Activated T-helper 1 cell treated with anti-CD3 and anti-CD28 coated beads, Interleukin-12 subunit alpha, Interleukin-12 subunit beta, Interleukin-2, Interleukin-4 antibody, amounts not matched to agents 30 ng/mL and 10 ng/mL and 1 ng/mL, durations not matched to agents 14 hours and 24 hours and 36 hours (primary cell): ENCODE results near the gene MRM3. TPM values are rescaled to one million over a fixed set of nuclear protein-coding genes. Genes with fewer than 3 reads are reported as not detected.
"Not testable (repeated sequence)": the region's sequence is repeated elsewhere in the genome, so short reads cannot be mapped to it uniquely, and the experiment has no call there.

ENCODE experiments used
- DNase-seq: peaks from one replicate; pipeline ENCODE4 v3.0.0; 2021; ENCODE audit warnings: low spot score
- H3K27ac Mint-ChIP-seq: one replicate; pipeline ENCODE4 v1.8.0; 2021; ENCODE audit warnings: mild to moderate bottlenecking, mixed read lengths
- H3K27me3 Mint-ChIP-seq: one replicate; pipeline ENCODE4 v1.8.0; 2022; ENCODE audit warnings: mild to moderate bottlenecking, moderate library complexity, mixed read lengths; ENCODE audit not compliant: insufficient read depth
- H3K36me3 Mint-ChIP-seq: one replicate; pipeline ENCODE4 v1.8.0; 2021; ENCODE audit warnings: low read depth, mixed read lengths
- H3K4me1 Mint-ChIP-seq: one replicate; pipeline ENCODE4 v1.8.0; 2021; ENCODE audit warnings: low read depth, mixed read lengths
- H3K4me3 Mint-ChIP-seq: one replicate; pipeline ENCODE4 v1.8.0; 2021; ENCODE audit warnings: mild to moderate bottlenecking, moderate library complexity, mixed read lengths
- H3K9me3 Mint-ChIP-seq: one replicate; pipeline ENCODE4 v1.8.0; 2021; ENCODE audit warnings: mixed read lengths
- intact Hi-C: fragments of 100-400 bp; cut with micrococcal nuclease; formaldehyde crosslinking; loops from one replicate; pipeline ENCODE4 v1.15.1; 2024
- total RNA-seq: library from RNA; stranded (reverse); gene quantifications from 2 replicates; pipeline ENCODE4 v1.2.3, GENCODE V29; 2022

MRM3 gene
- total RNA-seq, 1 donor from 2014 or later: 32.0 TPM

DNA sequence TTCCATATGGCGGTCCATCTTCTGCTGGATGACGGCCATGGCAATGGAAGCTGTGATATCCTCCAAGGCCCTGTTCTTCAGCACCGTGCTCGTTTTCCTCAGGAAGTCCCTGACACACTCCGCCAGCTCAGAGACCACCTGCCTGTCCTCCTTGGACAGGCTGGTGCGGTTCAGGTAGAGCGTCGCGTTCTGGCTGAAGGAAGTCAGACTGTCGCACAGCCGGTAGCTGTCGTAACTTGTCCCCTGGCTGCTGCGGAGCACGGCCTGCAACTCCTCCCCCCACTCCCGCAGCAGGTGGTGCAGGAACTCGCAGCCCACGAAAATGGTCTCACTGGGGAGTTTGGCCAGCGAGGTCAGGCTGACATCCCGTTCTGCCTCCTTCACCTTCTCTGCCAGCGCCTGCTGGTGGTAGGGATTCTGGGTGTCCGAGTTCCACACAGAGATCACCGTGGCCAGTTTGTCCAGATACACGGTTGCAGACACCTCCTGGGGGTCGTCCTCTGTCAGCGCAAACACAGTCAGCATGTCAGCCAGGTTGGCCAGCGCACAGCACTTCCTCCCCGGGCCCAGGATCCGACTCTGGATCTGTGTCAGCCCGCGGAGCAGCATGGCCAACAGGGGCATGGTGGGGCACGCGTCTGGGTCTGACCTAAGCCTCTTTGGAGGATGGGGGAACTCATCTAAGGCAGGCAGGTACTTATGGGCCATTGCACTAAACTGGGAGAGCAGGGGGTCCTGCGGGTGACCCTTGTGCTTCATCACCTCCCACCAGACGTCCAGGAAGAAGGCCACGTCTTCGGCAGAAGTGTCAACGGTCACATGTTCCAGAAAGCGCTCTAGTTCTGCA is 35.1 kb upstream of the MRM3 start:
- Mint-ChIP-seq H3K4me1 (peaks cover 29% of the 10 kb centered on the region), H3K36me3 (peaks cover 59% of the 10 kb centered on the region), H3K27ac (no peak overlapping the region), H3K27me3 (no peaks in the 10 kb centered on the region), H3K9me3 (no peaks in the 10 kb centered on the region), H3K4me3 (no peak overlapping the region)
- intact Hi-C loops: no loop called here
- DNase-seq: no peak

DNA sequence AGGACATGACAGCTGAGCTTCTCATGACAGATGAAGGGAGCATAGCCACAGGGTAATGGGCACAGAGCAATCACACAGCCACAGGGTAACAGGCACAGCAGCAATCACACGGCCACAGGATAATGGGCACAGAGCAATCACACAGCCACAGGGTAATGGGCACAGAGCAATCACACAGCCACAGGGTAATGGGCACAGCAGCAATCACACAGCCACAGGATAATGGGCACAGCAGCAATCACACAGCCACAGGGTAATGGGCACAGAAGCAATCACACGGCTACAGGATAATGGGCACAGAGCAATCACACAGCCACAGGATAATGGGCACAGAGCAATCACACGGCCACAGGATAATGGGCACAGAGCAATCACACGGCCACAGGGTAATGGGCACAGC is 33.5 kb upstream of the MRM3 start:
- H3K27me3 Mint-ChIP-seq, H3K4me3 Mint-ChIP-seq, H3K9me3 Mint-ChIP-seq, DNase-seq, H3K27ac Mint-ChIP-seq, intact Hi-C loops: not testable (repeated sequence)
- Mint-ChIP-seq H3K36me3 (peaks cover 47% of the 10 kb centered on the region), H3K4me1 (peaks cover 34% of the 10 kb centered on the region)

GRCh38 chr17:749359-749758 is 32.8 kb upstream of the MRM3 start:
- H3K27ac Mint-ChIP-seq: peak overlapping the region; percentile 31
- H3K4me1 Mint-ChIP-seq: peaks cover 34% of the 10 kb centered on the region
- H3K27me3 Mint-ChIP-seq, H3K9me3 Mint-ChIP-seq, DNase-seq, intact Hi-C loops: not testable (repeated sequence)
- peak overlapping the region; percentile 32 for H3K4me3 Mint-ChIP-seq
- peaks cover 42% of the 10 kb centered on the region for H3K36me3 Mint-ChIP-seq

- intact Hi-C loops: loop anchor here (2.0 kb wide), 1 partner anchor 340 kb away; a partner anchor contains a TSS
- Mint-ChIP-seq H3K27ac (peak overlapping the region; percentile 94), H3K9me3 (no peaks in the 10 kb centered on the region), H3K27me3 (no peaks in the 10 kb centered on the region), H3K4me3 (peak overlapping the region; percentile 97), H3K4me1 (peaks cover 34% of the 10 kb centered on the region), H3K36me3 (peaks cover 39% of the 10 kb centered on the region)
- no peak for DNase-seq
Observed at GRCh38 chr17:750431-751037, 31.6 kb upstream of the MRM3 start.

DNA sequence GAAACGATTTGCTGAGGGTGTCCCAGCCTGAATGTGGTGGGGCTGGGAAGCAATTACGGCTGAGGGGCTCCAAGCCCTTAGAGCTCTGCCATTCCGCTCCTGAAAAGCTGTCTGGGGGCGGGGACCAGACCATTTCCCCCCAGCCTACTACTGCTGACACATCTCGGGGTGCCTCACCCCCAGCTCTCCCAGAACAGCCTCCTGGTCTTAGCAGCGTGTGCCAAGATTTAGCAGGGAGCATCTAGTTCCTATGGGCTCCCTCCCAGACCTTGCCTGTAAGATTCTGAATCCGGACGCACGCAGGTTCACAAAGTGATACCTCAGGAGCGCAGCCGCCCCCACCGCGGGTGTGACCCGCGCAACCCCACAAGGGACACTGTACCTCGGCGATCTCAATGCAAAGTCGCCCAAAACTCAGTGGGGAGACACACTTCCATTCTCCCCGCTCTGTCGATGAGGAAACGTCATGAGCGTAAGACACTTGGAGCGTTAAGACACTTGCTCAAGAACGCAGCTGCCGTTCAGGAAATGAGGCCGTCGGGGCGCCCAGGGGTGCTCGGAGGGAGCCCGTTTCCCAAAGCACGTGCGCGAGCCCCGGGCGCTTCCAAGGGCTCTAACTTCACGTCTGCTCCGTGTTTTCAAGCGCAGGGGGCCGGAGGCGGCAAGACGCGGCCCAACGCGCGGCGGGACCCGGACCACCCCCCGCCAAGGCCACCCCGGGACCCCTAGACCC is 30.7 kb upstream of the MRM3 start:
- Mint-ChIP-seq H3K4me3 (peak overlapping the region; percentile 97), H3K4me1 (peaks cover 34% of the 10 kb centered on the region), H3K9me3 (no peaks in the 10 kb centered on the region), H3K27ac (peak overlapping the region; percentile 94), H3K27me3 (no peaks in the 10 kb centered on the region), H3K36me3 (peaks cover 39% of the 10 kb centered on the region)
- intact Hi-C loops: loop anchor here (1.0 to 2.0 kb wide), 8 partner anchors 11 to 341 kb away; partner anchors contain the start of genes GLOD4, MRM3 and VPS53
- DNase-seq: peak; percentile 42

GRCh38 chr17:752002-752619 is 30.0 kb upstream of the MRM3 start, which contains the start of gene GEMIN4:
TSS of gene GEMIN4 (minus strand) at chr17:752264. CDS start at chr17:752142, 122 bp downstream.
- intact Hi-C loops: loop anchor here (1.0 to 2.0 kb wide), 7 partner anchors 12 to 244 kb away; partner anchors contain the start of genes GLOD4, MRM3 and VPS53
- peak within 1 kb of the TSS; percentile 95 for H3K27ac Mint-ChIP-seq
- H3K4me3 Mint-ChIP-seq: peak within 1 kb of the TSS; percentile 97
- DNase-seq: peak; percentile 98
- peaks cover 34% of the 10 kb centered on the region for H3K4me1 Mint-ChIP-seq
- H3K9me3 Mint-ChIP-seq: no peaks in the 10 kb centered on the region
- no peaks in the 10 kb centered on the region for H3K27me3 Mint-ChIP-seq
- peaks cover 45% of the 10 kb centered on the region for H3K36me3 Mint-ChIP-seq

DNA sequence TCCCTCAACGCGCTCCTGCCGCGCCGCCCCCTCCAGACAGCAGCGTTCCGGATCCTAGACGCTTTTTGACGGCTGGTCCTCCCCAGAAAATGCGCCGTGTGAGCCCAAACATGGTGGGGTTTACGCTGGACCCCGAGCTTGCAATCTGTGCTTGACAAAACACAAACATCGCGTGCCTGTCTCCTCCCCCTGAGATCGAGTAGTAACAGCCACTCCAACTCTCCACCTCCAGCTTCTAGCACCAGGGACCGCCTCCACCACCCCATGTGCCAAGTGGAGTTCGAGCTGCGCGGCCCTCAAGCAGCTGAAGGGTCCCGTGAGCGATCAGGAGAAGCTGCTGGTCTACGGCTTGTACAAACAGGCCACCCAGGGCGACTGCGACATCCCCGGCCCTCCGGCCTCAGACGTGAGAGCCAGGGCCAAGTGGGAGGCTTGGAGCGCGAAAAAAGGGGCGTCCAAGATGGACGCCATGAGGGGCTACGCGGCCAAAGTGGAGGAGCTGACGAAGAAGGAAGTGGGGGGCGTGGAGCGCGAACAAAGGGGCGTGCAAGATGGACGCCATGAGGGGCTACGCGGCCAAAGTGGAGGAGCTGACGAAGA is 29.4 kb upstream of the MRM3 start:
- Mint-ChIP-seq H3K9me3 (no peaks in the 10 kb centered on the region), H3K27ac (peak overlapping the region; percentile 95)
- intact Hi-C loops: loop anchor here (1.0 to 2.0 kb wide), 7 partner anchors 12 to 244 kb away; partner anchors contain the start of genes GLOD4, MRM3 and VPS53

DNA sequence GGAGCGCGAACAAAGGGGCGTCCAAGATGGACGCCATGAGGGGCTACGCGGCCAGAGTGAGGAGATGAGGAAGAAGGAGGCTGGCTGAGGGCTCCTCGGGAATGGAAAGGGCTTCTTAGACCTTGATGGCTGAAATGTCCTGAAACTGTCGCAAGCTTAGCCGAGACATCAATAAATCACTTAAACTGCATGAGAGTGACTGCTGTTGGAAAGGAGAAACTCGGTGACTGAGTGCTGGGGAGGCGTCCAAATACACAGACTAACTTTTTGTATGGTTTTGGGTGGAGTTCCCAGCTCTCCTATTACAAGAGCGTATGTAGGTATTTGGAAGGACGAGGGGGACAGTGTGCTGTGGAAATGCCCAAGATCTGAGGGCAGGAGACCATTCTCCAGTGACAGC is 28.7 kb upstream of the MRM3 start:
- Mint-ChIP-seq H3K27me3 (no peaks in the 10 kb centered on the region), H3K36me3 (peaks cover 35% of the 10 kb centered on the region), H3K4me1 (peaks cover 30% of the 10 kb centered on the region), H3K4me3 (peak overlapping the region; percentile 66), H3K9me3 (no peaks in the 10 kb centered on the region), H3K27ac (no peak overlapping the region)
- intact Hi-C loops: loop anchor here (2.0 kb wide), 1 partner anchor 19 kb away; no protein-coding TSS in a partner anchor
- DNase-seq: no peak

More for the DNA sequence above, 29.4 kb upstream of the MRM3 start:
- peak; percentile 16 for DNase-seq
- Mint-ChIP-seq H3K36me3 (peaks cover 42% of the 10 kb centered on the region), H3K27me3 (no peaks in the 10 kb centered on the region), H3K4me1 (peaks cover 34% of the 10 kb centered on the region), H3K4me3 (peak overlapping the region; percentile 92)

DNA sequence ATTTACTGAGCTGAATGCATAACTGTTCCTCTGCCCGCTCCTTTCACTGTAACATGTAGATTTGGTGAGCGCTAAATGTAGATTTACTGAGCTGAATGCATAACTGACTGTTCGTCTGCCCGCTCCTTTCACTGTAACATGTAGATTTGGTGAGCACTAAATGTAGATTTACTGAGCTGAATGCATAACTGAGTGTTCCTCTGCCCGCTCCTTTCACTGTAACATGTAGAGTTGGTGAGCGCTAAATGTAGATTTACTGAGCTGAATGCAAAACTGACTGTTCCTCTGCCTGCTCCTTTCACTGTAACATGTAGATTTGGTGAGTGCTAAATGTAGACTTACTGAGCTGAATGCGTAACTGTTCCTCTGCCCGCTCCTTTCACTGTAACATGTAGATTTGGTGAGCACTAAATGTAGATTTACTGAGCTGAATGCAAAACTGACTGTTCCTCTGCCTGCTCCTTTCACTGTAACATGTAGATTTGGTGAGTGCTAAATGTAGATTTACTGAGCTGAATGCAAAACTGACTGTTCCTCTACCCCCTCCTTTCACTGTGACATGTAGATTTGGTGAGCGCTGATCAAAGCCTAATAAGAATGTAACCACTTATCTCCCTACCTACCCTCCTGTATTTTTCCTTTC is 26.7 kb upstream of the MRM3 start:
- H3K27ac Mint-ChIP-seq, intact Hi-C loops, H3K9me3 Mint-ChIP-seq, DNase-seq, H3K4me3 Mint-ChIP-seq, H3K27me3 Mint-ChIP-seq: not testable (repeated sequence)
- H3K4me1 Mint-ChIP-seq: peaks cover 17% of the 10 kb centered on the region
- H3K36me3 Mint-ChIP-seq: peaks cover 32% of the 10 kb centered on the region

GRCh38 chr17:756010-756567 is 26.1 kb upstream of the MRM3 start:
- H3K4me3 Mint-ChIP-seq, DNase-seq, H3K9me3 Mint-ChIP-seq, H3K27ac Mint-ChIP-seq, H3K27me3 Mint-ChIP-seq, intact Hi-C loops: not testable (repeated sequence)
- Mint-ChIP-seq H3K36me3 (peaks cover 34% of the 10 kb centered on the region), H3K4me1 (peaks cover 11% of the 10 kb centered on the region)

DNA sequence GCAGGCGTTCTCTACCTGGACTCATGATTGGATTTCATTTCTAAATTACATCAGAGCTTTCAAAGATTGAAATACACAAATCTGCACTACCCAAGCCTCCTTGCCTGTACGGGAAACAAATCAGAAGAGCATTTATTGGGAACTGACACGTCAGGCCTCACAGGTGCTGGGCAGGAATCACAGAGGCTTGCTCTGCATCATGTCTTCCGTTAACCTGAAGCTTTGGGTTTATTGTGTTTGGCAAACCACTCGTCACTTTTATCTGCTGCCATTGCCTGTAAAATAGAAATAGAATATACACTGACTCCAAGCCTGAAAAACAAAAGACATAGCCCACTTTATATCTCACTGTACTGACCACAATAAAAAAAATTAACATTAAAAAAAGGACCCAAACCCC is 22.2 kb upstream of the MRM3 start:
- Mint-ChIP-seq H3K27ac (no peak overlapping the region), H3K4me3 (no peak overlapping the region), H3K27me3 (no peaks in the 10 kb centered on the region), H3K4me1 (no peaks in the 10 kb centered on the region), H3K9me3 (no peaks in the 10 kb centered on the region), H3K36me3 (peaks cover 39% of the 10 kb centered on the region)
- DNase-seq: no peak
- intact Hi-C loops: no loop called here
